Adrenal gland (tissue), 5 donors: ENCODE measurements around the gene SYPL2.

ENCODE experiments used
- CTCF ChIP-seq, 6 experiments: fragments of 450-650 bp in 4 of 6; fragments of 200-600 bp in 2 of 6; sonication (generic) in 1 of 6; IDR thresholded peaks; 1 replicate in 5 of 6; 2 replicates in 1 of 6; pipeline versions ENCODE4 v1.5.1 to v1.8.0; 2016 to 2021; ENCODE audit warnings: antibody characterized with exemption in 6 of 6, mild to moderate bottlenecking in 2 of 6, moderate library complexity in 1 of 6
- POLR2A ChIP-seq, 2 donors: fragments of 450-650 bp; IDR thresholded peaks; one replicate each; pipeline ENCODE4 v1.6.1; 2017; ENCODE audit warnings: antibody characterized with exemption in 2 of 2, mild to moderate bottlenecking in 2 of 2, moderate library complexity in 1 of 2
- donor health status: DM: no; HTN: no; CAD: no.

- TF ChIP-seq POLR2A (IDR thresholded peaks at IDR 0.05) = no peak
- no peak for TF ChIP-seq CTCF (IDR thresholded peaks at IDR 0.05)
Measured at GRCh38 chr1:109497449-109498160, 31.3 kb downstream of the SYPL2 start.
